HepG2 (cell line): ENCODE results near the gene NOP58. TPM values are rescaled to one million over a fixed set of nuclear protein-coding genes. Genes with fewer than 3 reads are reported as not detected.
A peak's percentile ranks its signal among the peaks of the same experiment; 100 is the strongest.

Experiments used
- DMAP1 ChIP-seq: IDR thresholded peaks from 2 replicates; pipeline ENCODE4 v1.6.1; 2016
- FOXK1 ChIP-seq: sonication (generic); formaldehyde crosslinking; IDR thresholded peaks from 2 replicates; pipeline ENCODE4 v1.4.0; 2020; ENCODE audit warnings: low read depth, missing genetic modification reagents, borderline replicate concordance
- GFI1 ChIP-seq: sonication (generic); formaldehyde crosslinking; IDR thresholded peaks from 2 replicates; pipeline ENCODE4 v1.5.0; 2020; ENCODE audit warnings: missing genetic modification reagents, mild to moderate bottlenecking, borderline replicate concordance
- MTERF4 ChIP-seq: sonication (generic); formaldehyde crosslinking; IDR thresholded peaks from 2 replicates; pipeline ENCODE4 v1.8.0; 2023; ENCODE audit warnings: mild to moderate bottlenecking, missing genetic modification reagents
- MXD1 ChIP-seq: sonication (generic); formaldehyde crosslinking; IDR thresholded peaks from 2 replicates; pipeline ENCODE4 v1.4.0; 2020; ENCODE audit warnings: mild to moderate bottlenecking, missing genetic modification reagents
- NFKBIZ ChIP-seq: IDR thresholded peaks from 2 replicates; pipeline ENCODE4 v1.6.1; 2018; ENCODE audit warnings: missing genetic modification reagents, missing compliant biosample characterization
- PAX8 ChIP-seq: sonication (generic); formaldehyde crosslinking; IDR thresholded peaks from 2 replicates; pipeline ENCODE4 v1.8.0; 2022; ENCODE audit warnings: mild to moderate bottlenecking, missing genetic modification reagents, borderline replicate concordance
- RARG ChIP-seq: sonication (generic); formaldehyde crosslinking; IDR thresholded peaks from 2 replicates; pipeline ENCODE4 v1.4.0; 2020; ENCODE audit warnings: low read depth, mild to moderate bottlenecking, missing genetic modification reagents
- SP140L ChIP-seq: sonication (generic); formaldehyde crosslinking; IDR thresholded peaks from 2 replicates; pipeline ENCODE4 v1.4.0; 2020; ENCODE audit warnings: missing genetic modification reagents, borderline replicate concordance
- STAT6 ChIP-seq: sonication (generic); formaldehyde crosslinking; IDR thresholded peaks from 2 replicates; pipeline ENCODE4 v1.4.0; 2020; ENCODE audit warnings: missing genetic modification reagents, mild to moderate bottlenecking, borderline replicate concordance
- TEAD3 ChIP-seq: optimal IDR thresholded peaks from 2 replicates; pipeline ENCODE3; 2016; ENCODE audit warnings: borderline replicate concordance
- XBP1 ChIP-seq: sonication (generic); formaldehyde crosslinking; IDR thresholded peaks from 2 replicates; pipeline ENCODE4 v1.5.0; 2020; ENCODE audit warnings: missing genetic modification reagents
- ZKSCAN8 ChIP-seq: IDR thresholded peaks from 2 replicates; pipeline ENCODE4 v1.6.1; 2016; ENCODE audit warnings: borderline replicate concordance, missing genetic modification reagents, missing compliant biosample characterization
- ZNF253 ChIP-seq: sonication (generic); formaldehyde crosslinking; IDR thresholded peaks from 2 replicates; pipeline ENCODE4 v1.8.0; 2022; ENCODE audit warnings: mild to moderate bottlenecking, missing genetic modification reagents, borderline replicate concordance
- ZNF329 ChIP-seq: sonication (generic); formaldehyde crosslinking; IDR thresholded peaks from 2 replicates; pipeline ENCODE4 v1.9.0; 2021; ENCODE audit warnings: low read depth, mild to moderate bottlenecking, missing genetic modification reagents
- ZNF83 ChIP-seq: sonication (generic); formaldehyde crosslinking; IDR thresholded peaks from 2 replicates; pipeline ENCODE4 v1.4.0; 2020; ENCODE audit warnings: missing genetic modification reagents, mild to moderate bottlenecking, borderline replicate concordance
- ZNF879 ChIP-seq: sonication (generic); formaldehyde crosslinking; IDR thresholded peaks from 2 replicates; pipeline ENCODE4 v1.8.1; 2023; ENCODE audit warnings: missing genetic modification reagents
- ZSCAN21 ChIP-seq: sonication (generic); formaldehyde crosslinking; IDR thresholded peaks from 2 replicates; pipeline ENCODE4 v1.8.0; 2022; ENCODE audit warnings: mild to moderate bottlenecking, missing genetic modification reagents, moderate library complexity, borderline replicate concordance
- polyA plus RNA-seq, 8 experiments: library from polyadenylated mRNA; depleted of rRNA in 3 of 8; stranded (reverse) in 7 of 8; unstranded in 1 of 8; fragments of >200 nt; fragmentation: Illumina TruSeq in 4 of 8; extraction: Trizol in 4 of 8; gene quantifications; 2 replicates each; pipeline versions ENCODE4 v1.2.1 to v1.2.3, GENCODE V29; 2011 to 2016; ENCODE audit warnings: low read depth in 4 of 8, missing spikeins in 1 of 8, mixed read lengths in 1 of 8; ENCODE audit not compliant: insufficient read depth in 1 of 8
- total RNA-seq, 5 experiments: library from RNA; depleted of rRNA; stranded (reverse); fragments of >200 nt; fragmentation: Illumina TruSeq; extraction: Trizol; gene quantifications; 2 replicates each; pipeline ENCODE4 v1.2.3, GENCODE V29; 2016; ENCODE audit warnings: low read depth in 1 of 5
- TF ChIP-seq, protein P1 (sequence below): sonication (generic); formaldehyde crosslinking; IDR thresholded peaks from 2 replicates; pipeline ENCODE4 v1.5.1; 2020; ENCODE audit warnings: missing genetic modification reagents, mild to moderate bottlenecking, borderline replicate concordance
- TF ChIP-seq, protein P2 (sequence below): sonication (generic); formaldehyde crosslinking; IDR thresholded peaks from 2 replicates; pipeline ENCODE4 v1.9.0; 2022; ENCODE audit warnings: missing genetic modification reagents, mild to moderate bottlenecking, borderline replicate concordance

Gene NOP58
- total and polyA plus RNA-seq, 2 of the 13 experiments (the other 11 are each of a cell fraction or from before 2014, with no cell fraction given), result 74.9 to 203 TPM

- TF ChIP-seq RARG (CRISPR knock-in tag), result no peak
- 0 out of 2 replicates have a peak, but pooled peaks have one; percentile 26 for TF ChIP-seq ZNF879 (CRISPR knock-in tag)
- TF ChIP-seq ZNF329, result peak; percentile 83; the same call in 1 of the 2 replicates
- peak; percentile 43; the same call in 1 of the 2 replicates for TF ChIP-seq GFI1 (CRISPR knock-in tag)
- 0 out of 2 replicates have a peak, but pooled peaks have one; percentile 19 for TF ChIP-seq PAX8
- TF ChIP-seq ZNF83 (CRISPR knock-in tag), result 0 out of 2 replicates have a peak, but pooled peaks have one; percentile 37
- no peak for TF ChIP-seq XBP1 (CRISPR knock-in tag)
- TF ChIP-seq TEAD3 (CRISPR knock-in tag), result peak; percentile 50
- TF ChIP-seq ZSCAN21 (CRISPR knock-in tag), result peak; percentile 43; the same call in 1 of the 2 replicates
- TF ChIP-seq ZKSCAN8 (CRISPR knock-in tag), result no peak
- TF ChIP-seq DMAP1 (CRISPR knock-in tag), result peak; percentile 66; the same call in 1 of the 2 replicates
- TF ChIP-seq MTERF4 (CRISPR knock-in tag), result no peak
- peak; percentile 81; the same call in 1 of the 2 replicates for TF ChIP-seq FOXK1 (CRISPR knock-in tag)
- no peak for TF ChIP-seq STAT6
- TF ChIP-seq MXD1, result peak; percentile 70; the same call in 1 of the 2 replicates
- TF ChIP-seq, protein P1, sequence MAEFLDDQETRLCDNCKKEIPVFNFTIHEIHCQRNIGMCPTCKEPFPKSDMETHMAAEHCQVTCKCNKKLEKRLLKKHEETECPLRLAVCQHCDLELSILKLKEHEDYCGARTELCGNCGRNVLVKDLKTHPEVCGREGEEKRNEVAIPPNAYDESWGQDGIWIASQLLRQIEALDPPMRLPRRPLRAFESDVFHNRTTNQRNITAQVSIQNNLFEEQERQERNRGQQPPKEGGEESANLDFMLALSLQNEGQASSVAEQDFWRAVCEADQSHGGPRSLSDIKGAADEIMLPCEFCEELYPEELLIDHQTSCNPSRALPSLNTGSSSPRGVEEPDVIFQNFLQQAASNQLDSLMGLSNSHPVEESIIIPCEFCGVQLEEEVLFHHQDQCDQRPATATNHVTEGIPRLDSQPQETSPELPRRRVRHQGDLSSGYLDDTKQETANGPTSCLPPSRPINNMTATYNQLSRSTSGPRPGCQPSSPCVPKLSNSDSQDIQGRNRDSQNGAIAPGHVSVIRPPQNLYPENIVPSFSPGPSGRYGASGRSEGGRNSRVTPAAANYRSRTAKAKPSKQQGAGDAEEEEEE (CRISPR knock-in tag), result no peak
- TF ChIP-seq, protein P2, sequence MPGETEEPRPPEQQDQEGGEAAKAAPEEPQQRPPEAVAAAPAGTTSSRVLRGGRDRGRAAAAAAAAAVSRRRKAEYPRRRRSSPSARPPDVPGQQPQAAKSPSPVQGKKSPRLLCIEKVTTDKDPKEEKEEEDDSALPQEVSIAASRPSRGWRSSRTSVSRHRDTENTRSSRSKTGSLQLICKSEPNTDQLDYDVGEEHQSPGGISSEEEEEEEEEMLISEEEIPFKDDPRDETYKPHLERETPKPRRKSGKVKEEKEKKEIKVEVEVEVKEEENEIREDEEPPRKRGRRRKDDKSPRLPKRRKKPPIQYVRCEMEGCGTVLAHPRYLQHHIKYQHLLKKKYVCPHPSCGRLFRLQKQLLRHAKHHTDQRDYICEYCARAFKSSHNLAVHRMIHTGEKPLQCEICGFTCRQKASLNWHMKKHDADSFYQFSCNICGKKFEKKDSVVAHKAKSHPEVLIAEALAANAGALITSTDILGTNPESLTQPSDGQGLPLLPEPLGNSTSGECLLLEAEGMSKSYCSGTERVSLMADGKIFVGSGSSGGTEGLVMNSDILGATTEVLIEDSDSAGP, result peak; percentile 71
- TF ChIP-seq NFKBIZ, result peak; percentile 83; the same call in 1 of the 2 replicates
- TF ChIP-seq SP140L (CRISPR knock-in tag), result 0 out of 2 replicates have a peak, but pooled peaks have one; percentile 79
- 0 out of 2 replicates have a peak, but pooled peaks have one; percentile 12 for TF ChIP-seq ZNF253 (CRISPR knock-in tag)
Observed at GRCh38 chr2:202238234-202239197, 27.0 kb upstream of the NOP58 start, which contains the start of gene SUMO1 (continued).
